Hepatocyte (in vitro differentiated cells): ENCODE measurements around the gene MAIP1.

ENCODE experiments used
- CTCF ChIP-seq: fragments of 200-600 bp; sonication (generic); IDR thresholded peaks from 2 replicates; pipeline ENCODE4 v1.5.1; 2016; ENCODE audit warnings: antibody characterized with exemption, mild to moderate bottlenecking; ENCODE audit not compliant: poor library complexity
- EZH2 ChIP-seq: fragments of 200-600 bp; sonication (generic); IDR thresholded peaks from 2 replicates; pipeline ENCODE4 v1.6.1; 2016; ENCODE audit warnings: antibody characterized with exemption, mild to moderate bottlenecking, borderline replicate concordance

GRCh38 chr2:199911877-199912161, 43.6 kb upstream of the MAIP1 start:
- TF ChIP-seq CTCF (no peak), EZH2 (no peak)
